WTC11 (cell line): ENCODE measurements around the gene ATP5ME. TPM values are rescaled to one million over a fixed set of nuclear protein-coding genes. Genes with fewer than 3 reads are reported as not detected.

Experiments
- ATAC-seq: fragments of 200-7000 bp; cut with Tn5 transposase; 2 replicates; pipeline ENCODE4 v1.10.0; 2021; ENCODE audit warnings: mild to moderate bottlenecking, moderate library complexity
- CTCF ChIA-PET: fragments of 300-600 bp; sonication (Branson Sonifier 250); formaldehyde crosslinking; loops from one replicate; lab custom pipeline; 2021; ENCODE audit warnings: antibody characterized with exemption; lab: Charles Lee
- POLR2A ChIA-PET: fragments of 350-600 bp; sonication (Branson Sonifier 250); formaldehyde crosslinking; loops from one replicate; lab custom pipeline; 2021; ENCODE audit warnings: antibody characterized with exemption; lab: Charles Lee
- DNase-seq: peaks from one replicate; pipeline ENCODE4 v3.0.0; 2021; ENCODE audit warnings: low spot score
- H3K27ac Mint-ChIP-seq: 2 replicates; pipeline ENCODE4 v1.8.0; 2021; ENCODE audit warnings: mixed read lengths
- H3K27me3 Mint-ChIP-seq: 2 replicates; pipeline ENCODE4 v1.8.0; 2021; ENCODE audit warnings: low read depth, mild to moderate bottlenecking, moderate library complexity, mixed read lengths
- H3K36me3 Mint-ChIP-seq: 2 replicates; pipeline ENCODE4 v1.8.0; 2021; ENCODE audit warnings: mixed read lengths
- H3K4me1 Mint-ChIP-seq: 2 replicates; pipeline ENCODE4 v1.8.0; 2022; ENCODE audit warnings: mixed read lengths
- H3K4me3 Mint-ChIP-seq: 2 replicates; pipeline ENCODE4 v1.8.0; 2021; ENCODE audit warnings: mild to moderate bottlenecking, moderate library complexity, mixed read lengths
- H3K9me3 Mint-ChIP-seq: 2 replicates; pipeline ENCODE4 v1.8.0; 2021; ENCODE audit warnings: mixed read lengths
- CDX4 ChIP-seq: fragments of 250-450 bp; sonication (Bioruptor Pico); IDR thresholded peaks from 2 replicates; pipeline ENCODE4 v1.9.0; 2021; ENCODE audit warnings: moderate library complexity, mild to moderate bottlenecking, inconsistent platforms, borderline replicate concordance
- E2F5 ChIP-seq: sonication (generic); formaldehyde crosslinking; IDR thresholded peaks from 2 replicates; pipeline ENCODE4 v1.8.1; 2022; ENCODE audit warnings: mild to moderate bottlenecking, moderate library complexity, missing genetic modification reagents
- ESRRA ChIP-seq: sonication (generic); formaldehyde crosslinking; IDR thresholded peaks from 2 replicates; pipeline ENCODE4 v1.8.1; 2022; ENCODE audit warnings: mild to moderate bottlenecking, missing genetic modification reagents, borderline replicate concordance
- NR2C2 ChIP-seq: sonication (generic); formaldehyde crosslinking; IDR thresholded peaks from 2 replicates; pipeline ENCODE4 v1.8.0; 2022; ENCODE audit warnings: mild to moderate bottlenecking, missing genetic modification reagents
- PRDM15 ChIP-seq: sonication (generic); formaldehyde crosslinking; IDR thresholded peaks from 2 replicates; pipeline ENCODE4 v1.8.0; 2022; ENCODE audit warnings: missing genetic modification reagents
- SMAD4 ChIP-seq: sonication (generic); formaldehyde crosslinking; IDR thresholded peaks from 2 replicates; pipeline ENCODE4 v1.8.0; 2022; ENCODE audit warnings: mild to moderate bottlenecking, missing genetic modification reagents
- SOX15 ChIP-seq: fragments of 250-450 bp; sonication (Bioruptor Pico); IDR thresholded peaks from 2 replicates; pipeline ENCODE4 v1.9.0; 2021; ENCODE audit warnings: mild to moderate bottlenecking
- ZNF138 ChIP-seq: sonication (generic); formaldehyde crosslinking; conservative IDR thresholded peaks from 2 replicates; pipeline ENCODE4 v1.8.1; 2022; ENCODE audit warnings: mild to moderate bottlenecking, moderate library complexity, missing genetic modification reagents
- total RNA-seq: library from RNA; stranded (reverse); gene quantifications from 3 replicates; pipeline ENCODE4 v1.2.3, GENCODE V29; 2021
- TF ChIP-seq, protein P1 (sequence below): sonication (generic); formaldehyde crosslinking; IDR thresholded peaks from 2 replicates; pipeline ENCODE4 v1.8.0; 2022; ENCODE audit warnings: mild to moderate bottlenecking, missing genetic modification reagents
- TF ChIP-seq, protein P2 (sequence below): sonication (generic); formaldehyde crosslinking; IDR thresholded peaks from 2 replicates; pipeline ENCODE4 v1.8.1; 2022; ENCODE audit warnings: low read depth, mild to moderate bottlenecking, moderate library complexity, missing genetic modification reagents, borderline replicate concordance
- TF ChIP-seq, protein P3 (sequence below): sonication (generic); formaldehyde crosslinking; IDR thresholded peaks from 2 replicates; pipeline ENCODE4 v1.8.1; 2023; ENCODE audit warnings: mild to moderate bottlenecking, missing genetic modification reagents, moderate library complexity
- TF ChIP-seq, protein P4 (sequence below): sonication (generic); formaldehyde crosslinking; IDR thresholded peaks from 2 replicates; pipeline ENCODE4 v1.8.0; 2023; ENCODE audit warnings: missing genetic modification reagents, mild to moderate bottlenecking, borderline replicate concordance

ATP5ME gene
- total RNA-seq, 1 experiment from 2014 or later, result 468 TPM

DNA sequence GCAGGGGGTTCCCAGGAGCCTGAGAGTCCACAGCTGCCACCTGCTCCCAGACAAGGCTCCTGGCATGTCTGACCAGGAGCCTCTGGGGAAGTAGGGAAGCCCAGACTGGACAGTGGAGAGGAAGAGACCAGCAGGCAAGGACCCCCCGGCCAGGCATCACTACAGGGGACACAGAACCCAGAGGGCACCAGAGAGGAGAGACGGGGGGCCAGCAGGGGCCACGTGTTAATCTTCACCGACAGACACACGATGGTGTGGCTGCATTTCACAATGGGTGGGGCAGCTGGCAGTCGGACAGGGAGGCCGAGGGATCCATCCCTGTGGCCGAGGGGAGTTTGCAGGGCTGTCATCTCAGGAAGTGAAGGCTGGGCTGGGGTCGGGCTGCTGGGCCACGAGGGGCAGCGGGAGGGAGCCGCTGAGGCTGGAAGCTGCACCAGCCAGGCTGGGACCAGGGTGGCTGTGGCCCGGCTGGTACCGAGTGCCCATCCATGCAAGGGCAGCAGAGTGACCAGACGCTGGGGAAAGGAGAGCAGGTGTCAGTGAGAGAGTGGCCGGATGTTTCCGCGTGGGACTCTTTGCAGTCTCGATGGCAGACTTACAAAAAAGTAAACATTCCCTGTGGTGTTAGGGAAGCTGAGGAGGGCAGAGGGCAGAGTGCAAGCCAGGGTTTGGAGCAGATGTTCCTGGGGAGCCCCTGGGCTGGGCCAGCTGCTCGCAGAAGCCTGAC is 44.0 kb downstream of the ATP5ME start:
- Mint-ChIP-seq H3K4me1 (peaks cover 3% of the 10 kb centered on the region; the same call in 1 of the 2 replicates), H3K27ac (no peak overlapping the region), H3K36me3 (peaks cover 6% of the 10 kb centered on the region; the same call in 1 of the 2 replicates), H3K9me3 (peaks cover 22% of the 10 kb centered on the region), H3K27me3 (peaks cover 7% of the 10 kb centered on the region), H3K4me3 (no peak overlapping the region)
- no peak for ATAC-seq
- ChIA-PET CTCF (no interaction called here), POLR2A (no interaction called here)
- no peak for TF ChIP-seq SMAD4 (CRISPR knock-in tag)
- TF ChIP-seq, protein P1, sequence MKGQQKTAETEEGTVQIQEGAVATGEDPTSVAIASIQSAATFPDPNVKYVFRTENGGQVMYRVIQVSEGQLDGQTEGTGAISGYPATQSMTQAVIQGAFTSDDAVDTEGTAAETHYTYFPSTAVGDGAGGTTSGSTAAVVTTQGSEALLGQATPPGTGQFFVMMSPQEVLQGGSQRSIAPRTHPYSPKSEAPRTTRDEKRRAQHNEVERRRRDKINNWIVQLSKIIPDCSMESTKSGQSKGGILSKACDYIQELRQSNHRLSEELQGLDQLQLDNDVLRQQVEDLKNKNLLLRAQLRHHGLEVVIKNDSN, result no peak
- TF ChIP-seq ZNF138 (CRISPR knock-in tag), result no peak
- TF ChIP-seq E2F5 (CRISPR knock-in tag), result no peak
- TF ChIP-seq, protein P2, sequence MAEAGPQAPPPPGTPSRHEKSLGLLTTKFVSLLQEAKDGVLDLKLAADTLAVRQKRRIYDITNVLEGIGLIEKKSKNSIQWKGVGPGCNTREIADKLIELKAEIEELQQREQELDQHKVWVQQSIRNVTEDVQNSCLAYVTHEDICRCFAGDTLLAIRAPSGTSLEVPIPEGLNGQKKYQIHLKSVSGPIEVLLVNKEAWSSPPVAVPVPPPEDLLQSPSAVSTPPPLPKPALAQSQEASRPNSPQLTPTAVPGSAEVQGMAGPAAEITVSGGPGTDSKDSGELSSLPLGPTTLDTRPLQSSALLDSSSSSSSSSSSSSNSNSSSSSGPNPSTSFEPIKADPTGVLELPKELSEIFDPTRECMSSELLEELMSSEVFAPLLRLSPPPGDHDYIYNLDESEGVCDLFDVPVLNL (CRISPR knock-in tag), result no peak
- TF ChIP-seq CDX4 (CRISPR knock-in tag), result no peak
- TF ChIP-seq, protein P3, sequence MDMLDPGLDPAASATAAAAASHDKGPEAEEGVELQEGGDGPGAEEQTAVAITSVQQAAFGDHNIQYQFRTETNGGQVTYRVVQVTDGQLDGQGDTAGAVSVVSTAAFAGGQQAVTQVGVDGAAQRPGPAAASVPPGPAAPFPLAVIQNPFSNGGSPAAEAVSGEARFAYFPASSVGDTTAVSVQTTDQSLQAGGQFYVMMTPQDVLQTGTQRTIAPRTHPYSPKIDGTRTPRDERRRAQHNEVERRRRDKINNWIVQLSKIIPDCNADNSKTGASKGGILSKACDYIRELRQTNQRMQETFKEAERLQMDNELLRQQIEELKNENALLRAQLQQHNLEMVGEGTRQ (CRISPR knock-in tag), result no peak
- no peak for TF ChIP-seq PRDM15 (CRISPR knock-in tag)
- no peak for TF ChIP-seq ESRRA (CRISPR knock-in tag)
- no peak for TF ChIP-seq NR2C2
- TF ChIP-seq, protein P4, sequence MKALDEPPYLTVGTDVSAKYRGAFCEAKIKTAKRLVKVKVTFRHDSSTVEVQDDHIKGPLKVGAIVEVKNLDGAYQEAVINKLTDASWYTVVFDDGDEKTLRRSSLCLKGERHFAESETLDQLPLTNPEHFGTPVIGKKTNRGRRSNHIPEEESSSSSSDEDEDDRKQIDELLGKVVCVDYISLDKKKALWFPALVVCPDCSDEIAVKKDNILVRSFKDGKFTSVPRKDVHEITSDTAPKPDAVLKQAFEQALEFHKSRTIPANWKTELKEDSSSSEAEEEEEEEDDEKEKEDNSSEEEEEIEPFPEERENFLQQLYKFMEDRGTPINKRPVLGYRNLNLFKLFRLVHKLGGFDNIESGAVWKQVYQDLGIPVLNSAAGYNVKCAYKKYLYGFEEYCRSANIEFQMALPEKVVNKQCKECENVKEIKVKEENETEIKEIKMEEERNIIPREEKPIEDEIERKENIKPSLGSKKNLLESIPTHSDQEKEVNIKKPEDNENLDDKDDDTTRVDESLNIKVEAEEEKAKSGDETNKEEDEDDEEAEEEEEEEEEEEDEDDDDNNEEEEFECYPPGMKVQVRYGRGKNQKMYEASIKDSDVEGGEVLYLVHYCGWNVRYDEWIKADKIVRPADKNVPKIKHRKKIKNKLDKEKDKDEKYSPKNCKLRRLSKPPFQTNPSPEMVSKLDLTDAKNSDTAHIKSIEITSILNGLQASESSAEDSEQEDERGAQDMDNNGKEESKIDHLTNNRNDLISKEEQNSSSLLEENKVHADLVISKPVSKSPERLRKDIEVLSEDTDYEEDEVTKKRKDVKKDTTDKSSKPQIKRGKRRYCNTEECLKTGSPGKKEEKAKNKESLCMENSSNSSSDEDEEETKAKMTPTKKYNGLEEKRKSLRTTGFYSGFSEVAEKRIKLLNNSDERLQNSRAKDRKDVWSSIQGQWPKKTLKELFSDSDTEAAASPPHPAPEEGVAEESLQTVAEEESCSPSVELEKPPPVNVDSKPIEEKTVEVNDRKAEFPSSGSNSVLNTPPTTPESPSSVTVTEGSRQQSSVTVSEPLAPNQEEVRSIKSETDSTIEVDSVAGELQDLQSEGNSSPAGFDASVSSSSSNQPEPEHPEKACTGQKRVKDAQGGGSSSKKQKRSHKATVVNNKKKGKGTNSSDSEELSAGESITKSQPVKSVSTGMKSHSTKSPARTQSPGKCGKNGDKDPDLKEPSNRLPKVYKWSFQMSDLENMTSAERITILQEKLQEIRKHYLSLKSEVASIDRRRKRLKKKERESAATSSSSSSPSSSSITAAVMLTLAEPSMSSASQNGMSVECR (CRISPR knock-in tag), result no peak
- TF ChIP-seq SOX15 (CRISPR knock-in tag), result no peak
- DNase-seq, result peak; percentile 8
